Stimulated activated CD4-positive, alpha-beta T cell treated with anti-CD3 and anti-CD28 coated beads, Interleukin-12 subunit alpha, Interleukin-12 subunit beta, amount 100 ng/mL, for 4 hours (primary cell): ENCODE data around the gene RGL2.
"Not testable (repeated sequence)": the region's sequence is repeated elsewhere in the genome, so short reads cannot be mapped to it uniquely, and the experiment has no call there.

Experiments used
- DNase-seq: peaks from one replicate; pipeline ENCODE4 v3.0.0-alpha.2; 2020

RGL2 gene, protein sequence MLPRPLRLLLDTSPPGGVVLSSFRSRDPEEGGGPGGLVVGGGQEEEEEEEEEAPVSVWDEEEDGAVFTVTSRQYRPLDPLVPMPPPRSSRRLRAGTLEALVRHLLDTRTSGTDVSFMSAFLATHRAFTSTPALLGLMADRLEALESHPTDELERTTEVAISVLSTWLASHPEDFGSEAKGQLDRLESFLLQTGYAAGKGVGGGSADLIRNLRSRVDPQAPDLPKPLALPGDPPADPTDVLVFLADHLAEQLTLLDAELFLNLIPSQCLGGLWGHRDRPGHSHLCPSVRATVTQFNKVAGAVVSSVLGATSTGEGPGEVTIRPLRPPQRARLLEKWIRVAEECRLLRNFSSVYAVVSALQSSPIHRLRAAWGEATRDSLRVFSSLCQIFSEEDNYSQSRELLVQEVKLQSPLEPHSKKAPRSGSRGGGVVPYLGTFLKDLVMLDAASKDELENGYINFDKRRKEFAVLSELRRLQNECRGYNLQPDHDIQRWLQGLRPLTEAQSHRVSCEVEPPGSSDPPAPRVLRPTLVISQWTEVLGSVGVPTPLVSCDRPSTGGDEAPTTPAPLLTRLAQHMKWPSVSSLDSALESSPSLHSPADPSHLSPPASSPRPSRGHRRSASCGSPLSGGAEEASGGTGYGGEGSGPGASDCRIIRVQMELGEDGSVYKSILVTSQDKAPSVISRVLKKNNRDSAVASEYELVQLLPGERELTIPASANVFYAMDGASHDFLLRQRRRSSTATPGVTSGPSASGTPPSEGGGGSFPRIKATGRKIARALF

DNA sequence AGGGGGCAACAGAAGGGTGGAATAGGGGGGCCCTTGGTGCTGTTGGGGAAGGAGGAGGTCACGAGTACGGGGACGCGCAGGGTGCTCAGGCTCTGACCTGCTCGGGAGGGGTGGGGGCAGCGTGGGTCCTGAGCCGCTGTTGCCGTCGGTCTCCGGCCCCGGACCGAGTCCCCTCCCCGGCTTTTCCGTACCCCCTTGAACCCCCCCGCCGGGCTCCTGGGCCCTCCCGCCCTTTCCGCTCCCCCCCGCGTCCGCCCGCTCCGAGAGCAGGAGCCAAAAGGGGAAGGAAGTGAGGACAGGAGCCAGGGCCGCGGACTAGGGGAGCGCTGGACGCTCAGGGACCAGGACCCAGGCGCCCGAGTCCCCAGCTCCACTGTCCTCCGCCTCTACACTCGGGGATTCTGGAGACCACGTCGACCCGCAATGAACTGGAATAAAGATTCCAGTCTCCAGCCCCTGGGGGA is at the start of gene RGL2:
Gene RGL2 (minus strand): TSS at position 170 of the 464 bp plus-strand sequence. CDS start 332 bp downstream, outside the sequence.
- peak; percentile 61 for DNase-seq

DNA sequence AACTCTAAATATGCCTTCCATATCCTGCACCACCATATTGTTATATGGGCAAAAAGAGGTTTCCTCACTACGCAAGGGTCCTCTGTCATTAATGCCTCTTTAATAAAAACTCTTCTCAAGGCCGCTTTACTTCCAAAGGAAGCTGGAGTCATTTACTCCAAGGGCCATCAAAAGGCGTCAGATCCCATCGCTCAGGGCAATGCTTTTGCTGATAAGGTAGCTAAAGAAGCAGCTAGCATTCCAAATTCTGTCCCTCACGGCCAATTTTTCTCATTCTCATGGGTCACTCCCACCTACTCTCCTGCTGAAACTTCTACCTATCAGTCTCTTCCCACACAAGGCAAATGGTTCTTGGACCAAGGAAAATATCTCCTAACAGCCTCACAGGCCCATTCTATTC is 49.1 kb upstream of the RGL2 start:
- DNase-seq: no peak

DNA sequence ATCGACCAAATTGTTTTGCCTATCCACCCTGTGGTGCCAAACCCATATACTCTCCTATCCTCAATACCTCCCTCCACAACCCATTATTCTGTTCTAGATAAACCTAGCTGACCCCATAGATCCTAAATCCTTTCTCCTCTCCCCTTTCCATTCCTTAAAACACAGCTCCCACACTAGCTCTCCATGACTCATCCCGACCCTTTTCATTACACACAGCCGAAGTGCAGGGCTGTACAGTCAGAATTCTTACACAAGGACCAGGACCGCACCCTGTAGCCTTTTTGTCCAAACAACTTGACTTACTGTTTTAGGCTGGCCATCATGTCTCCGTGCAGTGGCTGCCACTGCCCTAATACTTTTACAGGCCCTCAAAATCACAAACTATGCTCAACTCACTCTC is 48.2 kb upstream of the RGL2 start:
- DNase-seq: not testable (repeated sequence)

DNA sequence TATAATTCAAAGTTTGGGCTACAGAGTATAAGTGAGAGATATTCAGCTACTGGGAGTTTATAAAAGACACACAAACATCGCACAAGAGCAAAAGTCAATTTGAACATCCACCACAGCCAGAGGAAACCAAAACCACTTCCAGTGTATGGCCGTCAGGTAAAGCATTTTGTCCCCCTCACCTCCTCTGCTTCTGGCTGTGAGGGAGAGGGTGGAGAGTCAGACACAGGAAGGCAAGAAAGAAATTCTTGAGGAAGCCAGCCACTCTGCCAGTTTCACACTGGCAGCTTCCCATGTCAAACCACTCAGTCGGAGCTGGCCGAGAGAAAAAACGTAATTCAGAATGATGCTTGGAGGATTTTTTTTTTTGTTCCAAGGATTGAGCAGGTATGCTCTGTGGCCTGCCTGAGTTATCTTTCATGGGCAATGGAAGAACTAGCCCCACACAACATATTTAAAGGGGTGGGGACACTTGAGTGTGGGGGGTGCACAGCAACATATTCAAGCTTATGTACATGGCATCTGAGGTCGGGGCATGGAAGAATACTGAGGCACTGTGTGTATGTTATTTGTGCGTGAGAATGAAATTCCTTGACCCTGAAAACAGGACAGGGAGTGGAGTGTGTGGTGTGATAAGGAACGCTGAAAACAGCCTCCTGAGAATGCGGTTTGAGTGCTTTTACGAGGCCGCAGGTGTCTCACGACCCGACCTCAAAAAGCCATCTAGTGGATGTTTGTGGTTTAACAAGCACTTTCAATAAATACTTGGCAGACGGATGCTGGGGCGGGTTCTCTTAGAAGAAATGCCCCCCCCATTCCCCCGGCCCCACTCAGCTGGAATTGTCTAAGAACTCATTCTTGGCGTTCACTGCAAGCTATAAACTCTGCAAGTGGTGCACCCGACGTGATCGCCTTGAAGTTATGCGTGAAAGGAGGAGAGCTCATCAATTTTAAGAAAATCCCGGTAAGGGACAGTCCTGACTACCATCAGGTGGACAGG is 46.3 kb upstream of the RGL2 start:
- peak; percentile 42 for DNase-seq

DNA sequence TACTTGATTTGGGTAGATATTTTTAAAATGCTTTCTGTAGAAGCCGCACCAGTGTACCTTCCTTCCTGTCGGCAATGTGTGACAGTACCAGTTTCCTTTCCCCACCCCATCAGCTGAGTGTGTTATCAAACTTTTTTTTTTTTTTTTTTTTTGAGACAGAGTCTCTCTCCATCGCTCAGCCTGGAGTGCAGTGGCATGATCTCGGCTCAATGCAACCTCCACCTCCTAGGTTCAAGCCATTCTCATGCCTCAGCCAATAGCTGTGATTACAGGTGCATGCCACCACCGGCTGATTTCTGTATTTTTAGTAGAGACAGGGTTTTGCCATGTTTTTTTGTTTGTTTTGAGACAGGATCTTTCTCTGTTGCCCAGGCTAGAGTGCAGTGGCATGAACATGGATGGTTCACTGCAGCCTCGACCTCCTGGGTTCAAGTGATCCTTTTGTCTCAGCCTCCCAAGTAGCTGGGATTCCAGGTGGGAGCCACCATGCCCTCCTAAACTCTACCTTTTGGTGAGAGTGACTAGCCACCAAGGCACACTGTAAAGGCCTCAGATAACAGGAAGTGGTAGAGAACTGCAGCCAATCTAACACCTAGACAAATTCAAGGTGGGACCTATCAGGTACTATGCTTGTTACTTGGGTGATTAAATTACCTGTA is 45.3 kb upstream of the RGL2 start:
- DNase-seq: no peak

DNA sequence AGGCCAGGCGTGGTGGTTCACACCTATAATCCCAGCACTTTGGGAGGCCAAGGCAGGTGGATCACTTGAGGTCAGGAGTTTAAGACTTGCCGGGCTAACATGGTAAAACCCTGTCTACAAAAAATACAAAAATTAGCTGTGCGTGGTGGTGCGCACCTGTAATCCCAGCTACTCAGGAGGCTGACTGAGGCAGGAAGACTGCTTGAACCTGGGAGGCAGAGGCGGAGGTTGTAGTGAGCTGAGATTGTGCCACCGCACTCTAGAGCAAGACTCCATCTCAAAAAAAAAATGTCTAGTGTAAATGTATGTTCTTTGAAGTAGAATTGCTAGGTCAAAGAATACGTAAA is 44.8 kb upstream of the RGL2 start:
- DNase-seq: not testable (repeated sequence)

DNA sequence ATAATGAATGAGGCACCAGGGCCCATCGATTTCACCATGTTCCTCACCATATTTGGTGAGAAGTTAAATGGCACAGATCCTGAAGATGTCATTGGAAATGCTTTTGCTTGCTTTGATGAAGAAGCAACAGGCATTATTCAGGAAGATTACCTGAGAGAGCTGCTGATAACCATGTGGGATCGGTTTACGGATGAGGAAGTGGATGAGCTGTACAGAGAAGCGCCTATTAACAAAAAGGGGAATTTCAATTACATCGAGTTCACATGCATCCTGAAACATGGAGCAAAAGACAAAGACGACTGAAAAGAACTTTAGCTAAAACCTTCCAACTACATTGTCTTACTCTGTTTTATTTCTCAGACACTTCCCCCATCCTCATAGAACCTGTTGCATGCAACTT is 40.5 kb upstream of the RGL2 start:
- no peak for DNase-seq

DNA sequence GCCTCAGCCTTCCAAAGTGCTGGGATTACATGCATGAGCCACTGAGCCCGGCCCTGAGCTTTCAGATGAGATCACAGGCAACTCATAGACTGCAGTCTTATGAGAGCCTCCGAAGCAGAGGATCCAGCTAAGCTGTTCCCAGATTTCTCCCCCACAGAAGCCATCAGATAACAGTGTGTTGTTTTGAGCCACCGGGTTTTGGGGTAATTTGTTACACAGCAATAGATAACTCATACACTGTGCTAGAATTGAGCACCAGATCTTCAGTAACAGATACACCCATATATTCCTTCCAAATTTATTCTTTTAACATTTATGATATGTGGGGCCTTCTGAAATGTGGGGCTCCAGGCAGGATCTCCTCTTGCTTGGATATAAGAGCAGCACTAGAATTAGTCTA is 37.8 kb upstream of the RGL2 start:
- no peak for DNase-seq

DNA sequence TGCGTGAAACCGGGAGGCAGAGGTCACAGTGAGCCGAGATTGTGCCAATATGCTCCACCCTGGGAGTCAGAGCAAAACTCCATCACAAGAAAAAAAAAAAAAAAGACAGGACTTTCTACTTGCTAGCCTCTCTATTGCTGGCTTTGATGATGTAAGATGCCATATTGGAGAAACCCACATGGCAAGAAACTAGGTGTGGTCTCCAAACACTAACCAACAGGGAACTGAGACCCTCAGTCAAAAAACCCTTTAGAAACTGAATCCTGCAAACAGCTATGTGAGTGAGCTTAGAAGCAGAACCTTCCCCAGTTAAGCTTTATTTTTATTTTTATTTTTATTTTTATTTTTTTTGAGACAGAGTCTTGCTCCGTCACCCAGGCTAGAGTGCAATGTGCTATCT is 37.2 kb upstream of the RGL2 start:
- no peak for DNase-seq

DNA sequence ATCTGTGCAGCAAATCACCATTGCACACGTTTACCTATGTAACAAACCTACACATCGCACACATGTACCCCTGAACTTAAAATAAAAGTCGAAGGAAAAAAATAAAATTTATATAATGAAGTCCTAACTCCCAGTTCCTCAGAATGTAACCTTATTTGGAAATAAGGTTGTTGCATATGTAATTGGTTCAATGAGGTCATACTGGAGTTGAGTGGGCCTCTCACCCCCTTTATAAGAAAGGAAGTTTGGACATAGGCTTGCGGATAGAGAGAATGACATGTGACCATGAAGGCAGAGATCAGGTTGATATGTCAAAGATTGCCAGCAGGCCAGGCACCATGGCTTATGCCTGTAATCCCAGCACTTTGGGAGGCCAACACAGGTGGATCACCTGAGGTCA is 34.9 kb upstream of the RGL2 start:
- no peak for DNase-seq

DNA sequence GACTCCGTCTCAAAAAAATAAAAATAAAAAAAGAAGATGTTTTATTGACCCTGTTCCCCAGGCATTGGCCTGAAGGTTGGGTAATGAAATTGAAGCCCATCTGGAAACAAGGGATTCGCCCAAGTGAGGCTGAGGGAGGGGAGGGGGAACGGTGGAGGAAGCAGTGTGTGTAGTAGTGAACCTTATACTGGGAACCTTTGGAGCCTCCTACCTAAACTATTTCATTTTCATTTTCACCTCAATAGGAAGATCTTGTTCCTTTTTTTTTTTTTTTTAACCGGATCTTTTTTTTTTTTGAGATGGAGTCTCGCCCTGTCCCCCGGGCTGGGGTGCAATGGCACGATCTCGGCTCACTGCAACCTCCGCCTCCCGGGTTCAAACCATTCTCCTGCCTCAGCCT is 32.0 kb upstream of the RGL2 start:
- no peak for DNase-seq

DNA sequence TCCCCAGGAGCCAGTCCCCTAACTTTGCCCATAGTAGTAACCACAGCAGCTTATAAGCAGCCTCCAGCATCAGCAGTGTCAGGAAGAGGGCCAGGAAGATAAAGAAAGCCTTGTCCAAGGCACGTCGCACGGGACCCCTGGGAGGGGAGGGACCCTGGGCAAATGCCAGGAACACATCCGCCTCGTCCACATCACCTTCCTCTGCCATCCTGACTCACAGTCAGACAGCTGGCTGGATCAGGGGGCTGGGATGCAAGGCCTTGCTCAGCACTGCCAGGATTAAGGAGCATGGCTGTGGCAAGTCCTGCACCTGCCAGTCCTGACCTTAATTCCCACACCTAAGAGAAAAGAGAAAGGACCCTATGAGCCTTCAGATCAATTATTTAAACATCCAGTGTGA is 30.3 kb upstream of the RGL2 start:
- no peak for DNase-seq

DNA sequence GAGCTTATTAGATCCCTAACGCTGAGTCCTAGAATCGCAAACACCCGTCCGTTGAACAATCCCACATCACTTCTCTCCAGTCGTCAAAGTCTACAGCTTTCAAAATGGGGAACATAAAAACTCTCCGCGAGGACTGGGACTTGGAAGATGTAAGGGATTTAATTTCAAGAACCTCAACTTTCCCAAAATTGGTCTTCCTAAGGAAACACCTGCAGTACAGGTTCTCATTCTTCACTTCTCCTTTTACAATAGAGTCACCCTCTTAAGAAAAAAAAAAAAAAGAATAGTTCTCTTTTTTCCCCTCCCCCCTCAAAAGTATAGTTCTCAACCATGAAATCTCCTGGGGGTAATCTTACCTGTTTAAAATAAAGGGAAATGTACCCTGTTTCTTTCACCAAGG is 25.4 kb upstream of the RGL2 start:
- DNase-seq: no peak

DNA sequence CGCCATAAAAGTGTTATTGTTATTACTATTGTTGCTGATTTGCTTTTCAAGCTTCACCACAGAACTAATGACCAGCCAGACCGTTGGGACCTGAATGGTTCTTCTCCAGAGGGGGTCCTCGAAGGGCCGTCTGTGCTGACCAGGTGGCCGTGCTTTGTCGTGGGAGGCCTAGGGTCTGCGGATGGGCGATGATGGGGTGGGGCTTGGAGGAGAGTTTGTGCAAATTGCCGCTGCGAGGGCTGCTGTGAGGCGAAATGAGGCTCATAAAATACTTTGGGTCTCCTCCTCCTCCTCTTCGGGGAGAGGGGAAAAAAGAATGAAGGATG is 24.8 kb upstream of the RGL2 start:
- DNase-seq: no peak

DNA sequence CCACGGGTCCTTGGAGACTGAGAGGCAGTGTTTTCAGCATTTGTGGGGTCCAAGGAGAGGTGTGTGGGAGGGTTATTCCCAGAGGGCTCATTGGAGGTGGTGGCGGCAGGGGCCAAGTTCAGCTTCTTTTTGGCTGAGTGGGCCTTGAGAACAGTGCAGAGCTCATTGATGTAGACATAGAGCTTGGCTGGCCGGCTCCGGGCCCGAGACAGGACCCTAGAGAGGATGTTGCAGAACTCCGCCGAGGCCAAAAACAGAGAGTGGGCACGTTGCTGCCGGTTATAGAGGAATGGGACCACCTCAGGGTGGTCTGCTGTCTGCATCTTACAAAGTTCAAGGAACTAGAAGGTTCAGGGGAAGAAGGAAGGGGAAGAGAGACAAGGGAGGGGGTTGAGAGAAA is 22.5 kb upstream of the RGL2 start:
- DNase-seq: no peak

DNA sequence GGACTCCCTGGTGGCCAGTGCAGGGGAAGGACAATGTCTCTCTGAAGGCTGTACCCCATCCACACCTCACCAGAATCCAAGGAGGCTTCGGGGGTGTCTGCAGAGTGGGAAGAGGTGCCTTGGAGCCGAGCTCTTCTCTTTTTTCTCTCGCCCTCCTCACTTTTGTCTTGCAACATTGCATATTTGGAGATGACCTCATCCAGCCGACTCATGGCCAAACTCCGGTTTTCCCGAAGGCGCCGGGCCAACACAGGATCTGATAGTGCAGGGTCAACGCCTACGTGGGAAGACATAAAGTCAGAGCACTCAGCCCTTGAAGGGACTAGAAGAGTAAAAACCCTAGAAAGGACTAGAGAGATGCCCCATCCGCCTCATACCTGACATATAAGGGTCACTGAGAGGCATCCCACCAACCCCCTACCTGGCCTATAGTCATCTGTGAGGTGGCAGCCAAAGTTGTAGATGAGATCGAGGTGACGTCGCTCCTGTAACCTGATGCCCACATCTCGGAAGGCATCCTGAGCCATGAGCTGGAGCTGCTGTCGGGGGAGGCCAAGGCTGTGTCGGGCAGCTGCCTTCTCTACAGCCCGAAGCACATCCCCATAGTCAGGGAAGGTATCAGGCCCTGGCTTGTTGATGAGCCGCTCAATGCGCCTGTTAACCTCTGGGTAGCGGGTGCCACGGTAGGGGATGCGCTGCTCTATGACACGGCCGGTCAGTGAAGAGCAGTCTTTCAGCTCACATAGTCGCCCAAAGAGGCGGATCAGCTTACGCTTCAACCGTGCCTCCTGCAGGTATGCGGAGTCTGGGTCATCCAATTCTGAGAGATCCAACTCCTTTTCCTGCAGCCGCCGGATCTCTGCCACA is 21.8 kb upstream of the RGL2 start:
- no peak for DNase-seq

DNA sequence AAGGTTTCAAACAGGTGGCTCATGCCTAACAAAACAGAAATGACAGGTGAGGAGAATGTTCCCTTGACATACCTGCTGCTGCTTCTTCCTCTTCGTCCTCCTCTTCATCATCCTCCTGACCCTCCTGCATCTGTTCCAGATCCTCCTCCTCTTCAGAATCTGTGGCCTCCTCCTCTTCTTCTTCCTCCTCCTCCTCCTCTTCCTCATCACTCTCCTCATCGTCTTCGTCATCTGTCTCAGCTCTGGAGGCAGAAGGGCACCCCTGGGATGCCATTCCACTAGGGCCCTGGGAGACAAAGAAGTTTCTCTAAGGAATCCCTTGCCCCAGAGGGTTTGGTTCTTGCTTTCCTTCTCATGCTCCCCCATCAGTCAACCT is 21.2 kb upstream of the RGL2 start:
- DNase-seq: no peak

DNA sequence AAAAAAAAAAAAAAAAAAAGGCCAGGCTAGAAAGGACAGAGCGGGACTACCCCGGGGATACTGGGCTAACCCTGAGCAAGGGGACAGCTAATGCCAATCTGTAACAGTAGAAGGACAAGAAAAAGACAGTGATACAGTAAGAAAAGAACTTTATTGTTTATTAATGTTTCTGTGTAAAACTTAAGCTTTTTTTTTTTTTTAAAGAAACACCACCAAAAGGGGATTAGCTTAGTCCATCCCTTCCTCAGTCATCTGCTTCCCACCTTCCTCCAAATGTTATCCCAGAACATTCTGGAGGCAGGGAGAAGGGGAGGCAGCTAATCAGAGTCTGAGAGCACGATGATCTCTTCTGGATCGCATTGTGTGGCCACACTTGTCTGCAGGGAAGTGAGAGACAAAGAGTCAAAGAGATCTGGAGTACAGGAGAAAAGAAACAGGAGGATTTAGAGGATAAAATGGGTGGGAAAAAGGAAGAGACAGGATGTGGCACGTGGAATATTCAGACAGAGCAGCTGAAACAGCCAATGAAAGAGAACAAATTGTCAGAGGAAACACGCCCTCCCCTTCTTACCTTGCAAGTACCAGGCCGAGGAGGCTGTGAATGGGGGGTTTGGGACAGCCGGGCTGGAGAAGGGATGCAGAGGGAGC is 19.8 kb upstream of the RGL2 start:
- DNase-seq: no peak

DNA sequence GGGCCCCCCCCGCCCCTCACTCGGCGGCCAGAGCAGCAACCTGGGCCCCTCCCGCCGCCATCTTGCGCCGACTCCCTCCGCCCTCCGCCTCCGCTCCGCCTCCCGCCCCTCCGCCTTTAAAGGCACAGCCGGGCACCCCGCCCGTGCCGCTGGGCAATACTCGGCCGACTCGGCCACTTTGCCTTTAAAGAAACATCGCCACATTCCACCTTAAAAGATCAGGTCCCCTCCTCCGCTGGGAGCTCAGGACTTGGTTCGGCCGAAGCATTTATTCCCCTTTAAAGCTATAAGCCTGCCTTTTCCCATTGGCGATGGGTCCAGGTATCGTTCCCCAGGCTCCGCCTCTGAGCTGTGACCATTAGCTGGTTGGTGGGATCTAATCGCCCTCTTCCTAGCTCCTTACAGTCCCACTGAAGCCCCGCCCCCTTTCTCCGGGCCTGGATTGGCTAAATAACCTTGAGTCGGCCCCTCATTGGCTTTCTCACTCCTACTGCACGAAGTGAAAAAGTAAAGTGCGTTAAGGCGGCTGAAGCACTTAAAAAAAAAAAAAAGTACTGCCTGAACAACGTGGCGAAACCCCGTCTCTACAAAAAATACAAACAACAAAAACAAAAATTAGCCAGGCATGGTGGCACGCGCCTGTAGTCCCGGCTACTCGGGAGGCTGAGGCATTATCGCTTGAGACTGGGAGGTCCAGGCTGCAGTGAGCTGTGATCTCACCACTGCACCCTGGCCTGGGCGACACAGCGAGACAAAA is 19.1 kb upstream of the RGL2 start, which contains the start of gene ZBTB22:
Gene ZBTB22 (minus strand): TSS at position 76 of the 757 bp plus-strand sequence. CDS start 828 bp downstream, outside the sequence.
- DNase-seq: peak; percentile 94

DNA sequence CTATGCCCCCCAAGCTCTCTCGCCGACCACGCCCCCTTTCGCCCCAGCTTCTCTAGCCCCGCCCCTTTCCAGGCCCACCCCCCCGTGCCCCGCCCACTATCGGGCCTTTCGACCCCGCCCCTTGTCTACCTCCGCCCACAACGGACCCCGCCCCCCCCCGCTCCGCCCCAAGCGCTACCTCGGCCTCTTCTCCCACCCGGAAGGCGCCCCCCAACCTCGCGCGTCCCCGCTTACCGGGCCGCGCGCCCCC is 18.6 kb upstream of the RGL2 start:
- no peak for DNase-seq
